ENCODE measurements around the gene KAZN. TPM values are rescaled to one million over a fixed set of nuclear protein-coding genes. Genes with fewer than 3 reads are reported as not detected.

The KAZN gene
- total and polyA plus RNA-seq, 2 experiments from 2014 or later = 7.9 to 15.6 TPM

GRCh38 chr1:15157524-15158399, 559.3 kb downstream of the KAZN start:
- Histone ChIP-seq H3K36me3 (replicated peaks; ENCODE audit: insufficient read depth, low read depth) (no peaks in the 10 kb centered on the region), H3K9me3 (ENCODE audit: low read depth) (no peaks in the 10 kb centered on the region), H2AFZ (no peak overlapping the region), H3K79me2 (peaks cover 87% of the 10 kb centered on the region), H3K27me3 (no peaks in the 10 kb centered on the region), H3K4me1 (ENCODE audit: insufficient read depth) (peaks cover 55% of the 10 kb centered on the region), H3K4me3 (no peak overlapping the region), H4K20me1 (ENCODE audit: insufficient read depth, poor library complexity, severe bottlenecking) (peaks cover 10% of the 10 kb centered on the region), H3K9me2 (replicated peaks; ENCODE audit: insufficient read depth) (no peaks in the 10 kb centered on the region), H3K27ac (peak overlapping the region; percentile 82), H3K4me2 (peak overlapping the region; percentile 61)
- 73% methylated on average over 17 of the region's 17 CpGs for WGBS (ENCODE audit: low lambda C conversion rate, missing lambda C conversion rate)
- no peak for DNase-seq (ENCODE audit: low spot score)
- TF ChIP-seq EZH2phosphoT487 (IDR thresholded peaks at IDR 0.05; ENCODE audit: low read depth, severe bottlenecking, unreplicated experiment) = no peak

- peak overlapping the region; percentile 61 for H3K4me2 ChIP-seq
- H3K27me3 ChIP-seq = no peaks in the 10 kb centered on the region
- peaks cover 55% of the 10 kb centered on the region for H3K4me1 ChIP-seq (ENCODE audit: insufficient read depth)
- H3K4me3 ChIP-seq = no peak overlapping the region
- peaks cover 10% of the 10 kb centered on the region for H4K20me1 ChIP-seq (ENCODE audit: insufficient read depth, poor library complexity, severe bottlenecking)
- H3K36me3 ChIP-seq (replicated peaks; ENCODE audit: insufficient read depth, low read depth) = no peaks in the 10 kb centered on the region
- WGBS (ENCODE audit: low lambda C conversion rate, missing lambda C conversion rate) = 60% methylated on average over 13 of the region's 13 CpGs
- H3K27ac ChIP-seq = peak overlapping the region; percentile 82
- peaks cover 93% of the 10 kb centered on the region for H3K79me2 ChIP-seq
- DNase-seq (ENCODE audit: low spot score) = peak; percentile 70
- no peaks in the 10 kb centered on the region for H3K9me3 ChIP-seq (ENCODE audit: low read depth)
- no peak overlapping the region for H2AFZ ChIP-seq
- H3K9me2 ChIP-seq (replicated peaks; ENCODE audit: insufficient read depth) = no peaks in the 10 kb centered on the region
- TF ChIP-seq EZH2 (IDR thresholded peaks at IDR 0.05; ENCODE audit: borderline replicate concordance) (no peak), EZH2phosphoT487 (IDR thresholded peaks at IDR 0.05; ENCODE audit: low read depth, severe bottlenecking, unreplicated experiment) (no peak)
- TF ChIP-seq, protein P1, sequence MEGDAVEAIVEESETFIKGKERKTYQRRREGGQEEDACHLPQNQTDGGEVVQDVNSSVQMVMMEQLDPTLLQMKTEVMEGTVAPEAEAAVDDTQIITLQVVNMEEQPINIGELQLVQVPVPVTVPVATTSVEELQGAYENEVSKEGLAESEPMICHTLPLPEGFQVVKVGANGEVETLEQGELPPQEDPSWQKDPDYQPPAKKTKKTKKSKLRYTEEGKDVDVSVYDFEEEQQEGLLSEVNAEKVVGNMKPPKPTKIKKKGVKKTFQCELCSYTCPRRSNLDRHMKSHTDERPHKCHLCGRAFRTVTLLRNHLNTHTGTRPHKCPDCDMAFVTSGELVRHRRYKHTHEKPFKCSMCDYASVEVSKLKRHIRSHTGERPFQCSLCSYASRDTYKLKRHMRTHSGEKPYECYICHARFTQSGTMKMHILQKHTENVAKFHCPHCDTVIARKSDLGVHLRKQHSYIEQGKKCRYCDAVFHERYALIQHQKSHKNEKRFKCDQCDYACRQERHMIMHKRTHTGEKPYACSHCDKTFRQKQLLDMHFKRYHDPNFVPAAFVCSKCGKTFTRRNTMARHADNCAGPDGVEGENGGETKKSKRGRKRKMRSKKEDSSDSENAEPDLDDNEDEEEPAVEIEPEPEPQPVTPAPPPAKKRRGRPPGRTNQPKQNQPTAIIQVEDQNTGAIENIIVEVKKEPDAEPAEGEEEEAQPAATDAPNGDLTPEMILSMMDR (IDR thresholded peaks at IDR 0.05; ENCODE audit: poor library complexity) = no peak
Measured at GRCh38 chr1:15158506-15159165, 560.2 kb downstream of the KAZN start.

DNA sequence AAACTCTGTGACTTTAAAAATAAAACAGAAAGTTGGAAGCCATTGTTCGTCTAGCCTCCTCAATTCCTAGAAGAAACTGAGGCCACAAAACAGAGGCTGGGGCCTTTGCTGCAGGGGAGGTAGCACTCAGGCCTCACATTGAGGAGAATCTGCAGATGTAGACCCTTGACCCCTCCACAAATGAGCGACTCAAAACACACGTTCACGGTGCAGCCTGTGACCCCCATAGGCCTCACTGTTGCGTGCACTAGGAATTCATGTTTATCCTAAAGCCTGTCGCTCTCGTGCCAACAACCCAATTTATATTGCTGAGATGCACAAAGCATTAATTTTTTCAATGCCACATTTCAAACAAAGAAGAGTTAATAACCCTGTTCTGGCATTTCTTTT, 560.7 kb downstream of the KAZN start:
- peaks cover 92% of the 10 kb centered on the region for H3K79me2 ChIP-seq

More for the DNA sequence above, 560.7 kb downstream of the KAZN start:
- DNase-seq (ENCODE audit: low spot score) = no peak
- Histone ChIP-seq H2AFZ (no peak overlapping the region), H3K9me3 (ENCODE audit: low read depth) (no peaks in the 10 kb centered on the region), H3K4me3 (no peak overlapping the region), H3K4me2 (peak overlapping the region; percentile 61), H3K36me3 (replicated peaks; ENCODE audit: insufficient read depth, low read depth) (no peaks in the 10 kb centered on the region), H3K4me1 (ENCODE audit: insufficient read depth) (peaks cover 54% of the 10 kb centered on the region), H3K27me3 (no peaks in the 10 kb centered on the region), H3K27ac (peak overlapping the region; percentile 82), H3K9me2 (replicated peaks; ENCODE audit: insufficient read depth) (no peaks in the 10 kb centered on the region), H4K20me1 (ENCODE audit: insufficient read depth, poor library complexity, severe bottlenecking) (peaks cover 12% of the 10 kb centered on the region)
- WGBS (ENCODE audit: low lambda C conversion rate, missing lambda C conversion rate) = 52% methylated on average over 7 of the region's 7 CpGs
- TF ChIP-seq EZH2 (IDR thresholded peaks at IDR 0.05; ENCODE audit: borderline replicate concordance) (no peak), EZH2phosphoT487 (IDR thresholded peaks at IDR 0.05; ENCODE audit: low read depth, severe bottlenecking, unreplicated experiment) (no peak)
- TF ChIP-seq, protein P1 (IDR thresholded peaks at IDR 0.05; ENCODE audit: poor library complexity) = no peak
